ENCODE results near the gene CMTM3. TPM values are rescaled to one million over a fixed set of nuclear protein-coding genes. Genes with fewer than 3 reads are reported as not detected.

CMTM3 gene
- total RNA-seq, 3 donors from 2014 or later, result 3.1 to 15.9 (median 9.3) TPM

DNA sequence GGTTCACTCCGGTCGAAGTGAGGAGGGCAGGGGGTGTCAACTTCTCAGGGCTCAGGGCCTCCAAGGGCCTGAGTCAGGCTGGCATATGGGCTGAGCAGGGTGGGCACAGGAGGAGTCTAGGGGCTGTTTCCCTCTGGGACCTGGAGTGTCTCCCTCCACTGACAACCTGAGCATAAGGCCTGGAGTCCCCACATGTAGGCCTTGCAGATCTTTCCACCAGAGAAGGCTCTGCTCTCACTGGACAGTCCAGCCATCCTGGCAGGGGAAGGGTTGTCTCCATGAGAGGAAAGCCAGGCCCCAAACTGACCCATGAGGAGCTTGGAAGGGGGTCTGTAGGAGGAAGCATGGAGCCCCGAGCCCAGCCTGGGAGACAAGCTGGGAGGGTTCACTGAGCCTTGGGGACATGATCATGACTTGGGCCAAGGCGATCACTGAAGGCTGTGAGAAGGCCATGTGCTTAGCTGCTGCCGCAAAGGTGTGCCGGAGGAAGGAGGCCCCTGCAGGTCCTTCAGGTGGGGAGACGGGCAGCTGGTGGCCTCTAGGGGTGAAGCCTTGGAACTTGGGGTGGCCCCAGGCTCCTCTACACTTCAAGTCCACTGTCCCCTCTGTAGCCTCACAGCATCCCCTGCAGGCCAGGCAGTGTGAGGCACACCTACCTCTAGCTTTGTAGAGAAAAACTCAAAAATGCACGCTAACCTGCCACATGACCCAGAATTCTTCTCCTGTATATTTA is 15.4 kb upstream of the CMTM3 start:
- ATAC-seq (peak; percentile 87), DNase-seq (peak; percentile 28 to 77 (median 59))
- intact Hi-C loops (cut with DNase I, micrococcal nuclease), result no loop called here
- no peaks in the 10 kb centered on the region for H3K36me3 ChIP-seq (ENCODE audit: low read depth)
- H3K4me1 ChIP-seq (ENCODE audit: low read depth), result no peaks in the 10 kb centered on the region
- no peak overlapping the region for H3K4me3 ChIP-seq
- no peaks in the 10 kb centered on the region for H3K9me3 ChIP-seq
- TF ChIP-seq, protein P1, sequence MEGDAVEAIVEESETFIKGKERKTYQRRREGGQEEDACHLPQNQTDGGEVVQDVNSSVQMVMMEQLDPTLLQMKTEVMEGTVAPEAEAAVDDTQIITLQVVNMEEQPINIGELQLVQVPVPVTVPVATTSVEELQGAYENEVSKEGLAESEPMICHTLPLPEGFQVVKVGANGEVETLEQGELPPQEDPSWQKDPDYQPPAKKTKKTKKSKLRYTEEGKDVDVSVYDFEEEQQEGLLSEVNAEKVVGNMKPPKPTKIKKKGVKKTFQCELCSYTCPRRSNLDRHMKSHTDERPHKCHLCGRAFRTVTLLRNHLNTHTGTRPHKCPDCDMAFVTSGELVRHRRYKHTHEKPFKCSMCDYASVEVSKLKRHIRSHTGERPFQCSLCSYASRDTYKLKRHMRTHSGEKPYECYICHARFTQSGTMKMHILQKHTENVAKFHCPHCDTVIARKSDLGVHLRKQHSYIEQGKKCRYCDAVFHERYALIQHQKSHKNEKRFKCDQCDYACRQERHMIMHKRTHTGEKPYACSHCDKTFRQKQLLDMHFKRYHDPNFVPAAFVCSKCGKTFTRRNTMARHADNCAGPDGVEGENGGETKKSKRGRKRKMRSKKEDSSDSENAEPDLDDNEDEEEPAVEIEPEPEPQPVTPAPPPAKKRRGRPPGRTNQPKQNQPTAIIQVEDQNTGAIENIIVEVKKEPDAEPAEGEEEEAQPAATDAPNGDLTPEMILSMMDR (IDR thresholded peaks at IDR 0.05), result peak; percentile 12

DNA sequence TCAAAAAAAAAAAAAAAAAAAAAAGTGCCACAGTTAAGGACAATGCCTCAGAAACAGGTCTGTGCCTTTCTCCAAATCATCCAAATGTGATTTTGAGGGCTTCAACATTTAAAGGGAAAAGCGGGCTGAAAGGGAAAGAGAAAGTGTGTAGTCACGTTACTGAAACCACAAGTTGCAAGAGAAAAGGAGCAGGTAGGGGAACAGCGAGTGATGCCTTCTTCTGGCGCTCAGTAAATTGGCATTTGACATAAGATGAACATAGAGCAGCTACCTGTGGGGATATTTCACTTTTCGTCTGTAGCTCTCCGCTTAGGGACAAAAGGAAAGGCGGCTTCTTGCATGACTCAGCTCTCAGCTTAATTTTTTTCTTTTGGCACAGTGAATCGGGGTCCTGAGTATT is 14.2 kb upstream of the CMTM3 start:
- H3K4me1 ChIP-seq (ENCODE audit: low read depth), result no peaks in the 10 kb centered on the region
- TF ChIP-seq, protein P1 (IDR thresholded peaks at IDR 0.05), result no peak
- intact Hi-C loops (cut with DNase I, micrococcal nuclease), result no loop called here
- peak; percentile 27 for ATAC-seq
- no peak overlapping the region for H3K4me3 ChIP-seq
- DNase-seq, result no peak
- H3K9me3 ChIP-seq, result no peaks in the 10 kb centered on the region
- no peaks in the 10 kb centered on the region for H3K36me3 ChIP-seq (ENCODE audit: low read depth)

DNA sequence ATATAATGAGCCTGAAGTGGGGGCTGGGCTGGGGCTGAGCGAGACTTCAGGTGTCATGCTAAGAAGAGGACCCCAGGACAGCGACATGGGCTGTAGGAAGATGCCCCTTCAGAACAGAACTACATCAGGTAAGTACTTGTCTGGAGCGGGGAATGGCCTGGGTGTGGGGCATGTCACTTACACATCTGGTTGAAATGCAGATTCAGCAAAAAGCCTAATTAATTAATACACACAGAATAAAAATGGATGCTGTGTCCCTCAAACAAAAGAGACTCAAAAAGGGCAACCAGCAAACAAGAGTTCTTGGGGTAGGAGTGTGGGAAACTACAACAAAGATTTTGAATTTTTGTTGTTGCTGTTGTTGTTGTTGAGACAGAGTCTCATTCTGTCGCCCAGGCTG is 13.5 kb upstream of the CMTM3 start:
- Histone ChIP-seq H3K4me1 (ENCODE audit: low read depth) (no peaks in the 10 kb centered on the region), H3K4me3 (no peak overlapping the region), H3K36me3 (ENCODE audit: low read depth) (no peaks in the 10 kb centered on the region), H3K9me3 (no peaks in the 10 kb centered on the region)
- DNase-seq, result no peak
- intact Hi-C loops (cut with DNase I, micrococcal nuclease), result no loop called here
- ATAC-seq, result no peak
- TF ChIP-seq, protein P1 (IDR thresholded peaks at IDR 0.05), result no peak

DNA sequence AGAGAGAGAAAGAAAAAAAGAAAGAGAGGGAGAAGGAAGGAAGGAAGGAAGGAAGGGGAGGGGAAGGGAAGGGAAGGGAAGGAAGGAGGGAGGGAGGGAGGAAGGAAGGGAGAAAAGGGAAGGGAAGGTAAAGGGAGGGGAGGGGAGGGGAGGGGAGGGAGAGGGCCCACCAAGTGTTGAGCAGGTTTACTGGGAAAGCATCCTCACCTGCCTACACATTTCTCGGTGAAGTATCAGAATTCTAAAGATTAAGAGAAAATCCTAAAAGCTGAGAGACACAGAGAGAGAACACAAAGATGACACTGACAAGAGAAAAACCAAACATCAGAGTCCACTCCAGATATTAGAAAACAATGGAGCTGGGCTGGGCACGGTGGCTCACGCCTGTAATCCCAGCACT is 12.3 kb upstream of the CMTM3 start:
- no peak for ATAC-seq
- intact Hi-C loops (cut with DNase I, micrococcal nuclease), result no loop called here
- TF ChIP-seq, protein P1 (IDR thresholded peaks at IDR 0.05), result no peak
- Histone ChIP-seq H3K36me3 (ENCODE audit: low read depth) (no peaks in the 10 kb centered on the region), H3K4me1 (ENCODE audit: low read depth) (no peaks in the 10 kb centered on the region), H3K9me3 (no peaks in the 10 kb centered on the region), H3K4me3 (no peak overlapping the region)
- DNase-seq, result no peak

DNA sequence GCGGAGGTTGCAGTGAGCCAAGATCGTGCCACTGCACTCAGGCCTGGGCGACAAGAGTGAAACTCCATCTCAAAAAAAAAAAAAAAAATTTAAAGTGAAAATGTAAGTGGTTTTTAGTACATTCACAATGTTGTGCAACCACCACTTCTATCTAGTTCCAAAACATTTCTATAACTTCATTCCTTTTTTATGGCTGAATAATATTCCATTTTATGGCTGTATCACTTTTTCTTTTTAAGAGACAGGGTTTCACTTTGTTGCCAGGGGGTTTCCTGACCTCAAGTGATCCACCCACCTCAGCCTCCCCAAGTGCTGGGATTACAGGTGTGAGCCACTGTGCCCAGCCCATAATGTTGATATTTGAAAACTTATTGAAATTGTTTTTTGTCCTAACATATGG is 11.7 kb upstream of the CMTM3 start:
- intact Hi-C loops (cut with DNase I, micrococcal nuclease), result no loop called here
- Histone ChIP-seq H3K36me3 (ENCODE audit: low read depth) (no peaks in the 10 kb centered on the region), H3K4me1 (ENCODE audit: low read depth) (no peaks in the 10 kb centered on the region), H3K4me3 (no peak overlapping the region), H3K9me3 (no peaks in the 10 kb centered on the region)
- ATAC-seq (no peak), DNase-seq (no peak)
- TF ChIP-seq, protein P1 (IDR thresholded peaks at IDR 0.05), result no peak
